PC-3 (cell line): Measurements from ENCODE around the gene GPR143.

Experiments
- CTCF ChIP-seq: fragments of 300-600 bp; sonication (generic); conservative IDR thresholded peaks from 2 replicates; pipeline ENCODE4 v1.5.1; 2017; ENCODE audit warnings: antibody characterized with exemption, low read depth, mild to moderate bottlenecking, low read length
- EZH2phosphoT487 ChIP-seq: fragments of 300-600 bp; sonication (generic); IDR thresholded peaks from 2 replicates; pipeline ENCODE4 v1.6.1; 2018; ENCODE audit warnings: mild to moderate bottlenecking, antibody characterized with exemption, low read length, borderline replicate concordance

GRCh38 chrX:9789555-9789954, 23.9 kb upstream of the GPR143 start:
- no peak for TF ChIP-seq CTCF
- no peak for TF ChIP-seq EZH2phosphoT487
